DMS114 treated with DMSO at 0.1 percent for 48 hours (cell line): ENCODE data around the gene MT1F.
A peak's percentile ranks its signal among the peaks of the same experiment; 100 is the strongest.
"Not testable (repeated sequence)": the region's sequence is repeated elsewhere in the genome, so short reads cannot be mapped to it uniquely, and the experiment has no call there.

Source experiments
- DNase-seq: peaks from one replicate; lab custom pipeline; 2025; ENCODE audit not compliant: unreplicated experiment; lab: John Stamatoyannopoulos, UW

Gene MT1F

GRCh38 chr16:56657555-56658326, at the start of gene MT1F:
Gene MT1F (plus strand): TSS chr16:56657959. CDS start chr16:56658059, 100 bp downstream.
- DNase-seq = peak; percentile 53

DNA sequence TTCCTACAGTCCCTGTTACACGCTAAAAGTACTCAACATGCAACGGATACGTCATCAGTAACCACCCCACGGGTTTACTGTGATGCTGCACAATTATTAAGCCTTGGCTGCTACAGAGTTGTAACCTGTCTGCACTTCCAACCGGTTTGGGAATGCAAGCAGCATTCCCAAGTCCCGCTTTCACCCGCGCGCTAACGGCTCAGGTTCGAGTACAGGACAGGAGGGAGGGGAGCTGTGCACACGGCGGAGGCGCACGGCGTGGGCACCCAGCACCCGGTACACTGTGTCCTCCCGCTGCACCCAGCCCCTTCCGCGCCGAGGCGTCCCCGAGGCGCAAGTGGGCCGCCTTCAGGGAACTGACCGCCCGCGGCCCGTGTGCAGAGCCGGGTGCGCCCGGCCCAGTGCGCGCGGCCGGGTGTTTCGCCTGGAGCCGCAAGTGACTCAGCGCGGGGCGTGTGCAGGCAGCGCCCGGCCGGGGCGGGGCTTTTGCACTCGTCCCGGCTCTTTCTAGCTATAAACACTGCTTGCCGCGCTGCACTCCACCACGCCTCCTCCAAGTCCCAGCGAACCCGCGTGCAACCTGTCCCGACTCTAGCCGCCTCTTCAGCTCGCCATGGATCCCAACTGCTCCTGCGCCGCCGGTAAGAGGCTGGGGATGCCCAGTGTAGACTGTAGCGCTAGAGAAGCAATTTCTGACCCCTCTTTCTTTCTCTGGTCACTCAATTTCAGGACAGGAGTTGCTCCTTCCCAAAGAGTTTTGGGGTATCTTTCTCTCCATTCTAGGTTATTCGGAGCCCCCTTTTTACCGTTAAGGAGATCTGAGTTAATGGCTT, 49.5 kb upstream of the MT1F start, which contains the start of gene MT2A:
MT2A (plus strand) TSS at position 542 of the 833 bp plus-strand sequence; CDS start at position 614, 72 bp downstream.
- DNase-seq = peak; percentile 95

DNA sequence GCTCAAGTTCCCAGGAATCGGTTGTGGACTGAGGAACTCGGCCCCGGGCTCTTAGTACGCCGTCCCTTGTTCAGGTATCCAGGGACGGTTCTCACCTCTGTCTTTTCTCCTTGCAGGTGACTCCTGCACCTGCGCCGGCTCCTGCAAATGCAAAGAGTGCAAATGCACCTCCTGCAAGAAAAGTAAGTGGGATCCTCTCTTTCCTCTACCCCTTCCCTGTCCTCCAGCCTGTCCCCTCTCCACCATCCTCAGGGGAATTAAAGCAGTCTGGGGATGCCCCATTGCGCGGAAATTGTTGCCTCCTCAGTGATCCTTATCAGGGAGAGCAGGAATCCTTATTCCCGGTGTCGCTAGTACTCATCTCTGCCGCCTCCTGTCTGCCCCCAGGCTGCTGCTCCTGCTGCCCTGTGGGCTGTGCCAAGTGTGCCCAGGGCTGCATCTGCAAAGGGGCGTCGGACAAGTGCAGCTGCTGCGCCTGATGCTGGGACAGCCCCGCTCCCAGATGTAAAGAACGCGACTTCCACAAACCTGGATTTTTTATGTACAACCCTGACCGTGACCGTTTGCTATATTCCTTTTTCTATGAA, 48.8 kb upstream of the MT1F start:
- DNase-seq = no peak

- DNase-seq = peak; percentile 40
Measured at GRCh38 chr16:56609463-56609921, 48.3 kb upstream of the MT1F start.

DNA sequence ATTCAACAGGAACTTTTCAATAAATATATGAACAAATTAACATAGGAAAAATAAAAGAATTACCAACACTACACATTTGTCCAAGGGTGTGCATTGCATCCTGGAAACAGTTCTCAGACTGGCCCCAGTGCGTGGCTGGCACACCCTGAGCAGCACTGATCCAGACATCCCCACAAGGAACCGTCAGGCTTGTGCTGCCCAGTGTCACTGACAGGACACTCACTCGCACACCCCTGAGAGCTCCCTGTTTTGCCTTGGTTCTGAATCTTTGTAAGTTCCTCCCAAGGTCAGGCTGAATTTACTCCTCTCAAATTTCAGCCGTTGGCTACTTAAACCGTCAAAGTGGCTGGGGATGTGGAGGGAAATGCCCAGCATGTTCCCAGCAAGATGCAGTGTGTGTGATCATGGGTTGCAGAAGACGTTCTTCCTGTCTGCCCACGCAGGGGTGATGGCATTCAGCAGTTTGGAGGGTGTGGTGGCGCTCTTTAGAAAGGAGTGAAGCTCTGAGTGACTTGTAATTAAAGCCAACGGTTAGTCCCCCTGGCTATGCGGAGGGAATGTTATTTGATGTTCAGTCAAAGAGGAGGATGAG, 47.6 kb upstream of the MT1F start:
- no peak for DNase-seq

- DNase-seq = no peak
Measured at GRCh38 chr16:56610609-56611111, 47.1 kb upstream of the MT1F start.

DNA sequence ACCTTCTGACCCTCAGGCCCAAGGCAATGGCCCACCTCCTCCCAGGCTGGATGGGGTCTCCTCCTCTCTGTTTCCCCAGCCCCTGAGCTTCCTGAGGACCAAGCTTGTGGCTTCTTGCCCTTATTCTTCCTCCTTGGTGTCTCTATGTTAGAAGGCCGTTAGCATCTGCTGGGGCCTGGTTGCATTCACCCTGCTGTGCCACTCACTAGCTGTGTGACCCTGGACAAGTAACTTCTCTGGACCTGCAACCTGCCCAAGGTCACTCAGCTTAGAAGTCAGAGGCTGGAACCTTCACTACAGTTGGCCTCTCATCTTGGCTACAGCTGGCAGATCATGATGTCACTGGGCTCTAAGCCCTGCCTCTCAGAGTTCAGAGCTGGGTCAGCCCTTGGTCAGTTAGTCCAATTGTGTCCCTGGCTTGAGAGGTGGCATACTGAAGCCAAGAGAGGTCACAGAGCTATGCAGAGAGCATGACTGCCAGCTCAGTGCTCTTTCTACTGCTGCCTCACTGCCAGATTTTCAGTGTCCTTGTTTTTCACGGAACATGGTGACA, 46.4 kb upstream of the MT1F start:
- DNase-seq = no peak

GRCh38 chr16:56613706-56614105, 44.1 kb upstream of the MT1F start:
- no peak for DNase-seq

- DNase-seq = no peak
Measured at GRCh38 chr16:56614549-56614991, 43.2 kb upstream of the MT1F start.

DNA sequence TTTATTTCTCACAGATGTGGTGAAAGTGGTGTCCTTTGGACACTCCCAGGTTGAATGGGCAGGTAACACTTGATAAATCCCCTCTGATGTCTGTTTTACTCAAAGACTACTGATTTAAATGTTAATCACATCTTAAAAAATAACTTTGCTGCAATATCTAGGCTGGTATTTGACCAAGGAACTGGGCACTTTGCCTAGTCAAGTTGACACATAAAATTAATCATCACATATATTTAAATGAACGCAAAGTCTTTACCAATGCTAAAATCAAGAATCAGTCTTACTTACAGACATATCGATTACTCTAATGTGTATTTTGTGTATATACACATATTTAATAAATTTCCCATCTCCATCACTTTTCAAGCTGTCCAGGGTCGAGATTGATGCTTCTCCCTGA, 42.4 kb upstream of the MT1F start:
- no peak for DNase-seq

DNA sequence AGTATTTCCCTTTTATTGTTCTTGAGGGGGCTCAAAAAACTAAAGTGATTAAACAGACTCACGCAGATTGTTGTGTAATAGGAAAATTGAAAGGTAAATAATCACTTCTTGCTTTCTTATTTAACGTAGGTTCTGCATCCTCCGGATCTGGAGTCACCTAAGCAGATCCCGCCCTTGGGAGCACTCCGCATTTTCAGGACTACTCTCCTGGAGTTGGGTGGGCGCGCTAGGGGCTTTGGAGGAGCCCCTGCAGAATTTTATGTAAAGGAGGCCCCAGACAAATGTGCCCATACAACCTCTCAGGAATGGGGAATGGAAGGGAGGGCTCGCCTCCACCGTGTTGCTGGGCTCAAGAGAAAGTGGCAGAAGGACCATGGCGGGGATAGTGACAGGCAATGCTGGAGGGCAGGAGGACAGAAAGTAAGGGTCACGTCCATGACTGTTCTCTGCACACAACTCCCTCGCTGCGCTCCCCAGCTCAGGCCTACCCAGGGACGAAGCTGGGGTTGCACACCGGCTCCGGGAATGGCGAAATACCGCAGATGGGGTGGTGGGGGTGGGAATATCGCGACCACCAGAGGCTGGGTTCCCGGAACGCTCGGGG, 41.0 kb upstream of the MT1F start:
- DNase-seq = no peak

GRCh38 chr16:56617212-56618085, 40.3 kb upstream of the MT1F start:
- no peak for DNase-seq

GRCh38 chr16:56618138-56618537, 39.6 kb upstream of the MT1F start:
- no peak for DNase-seq

GRCh38 chr16:56620339-56620897, 37.3 kb upstream of the MT1F start:
- no peak for DNase-seq

- not testable (repeated sequence) for DNase-seq
Measured at GRCh38 chr16:56621665-56622445, 35.9 kb upstream of the MT1F start.

- DNase-seq = not testable (repeated sequence)
Measured at GRCh38 chr16:56623184-56623583, 34.6 kb upstream of the MT1F start.

DNA sequence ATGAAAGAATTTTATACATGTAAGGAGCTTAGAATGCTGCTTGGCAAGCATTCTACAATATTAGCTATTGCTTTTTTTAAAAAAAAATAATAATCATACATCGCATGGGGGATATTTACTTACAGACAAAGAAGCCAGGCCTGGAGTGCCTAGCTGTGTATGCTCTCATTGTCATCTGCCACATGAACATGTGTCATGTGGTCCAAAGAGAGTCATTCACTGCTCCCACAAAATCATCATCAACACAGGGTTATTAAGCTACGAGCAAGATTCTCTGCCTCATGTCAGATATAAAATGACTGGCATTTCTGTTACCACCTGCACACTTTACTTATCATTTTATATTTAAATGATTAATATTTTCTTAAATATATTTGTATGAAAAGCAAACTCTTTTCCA, 34.1 kb upstream of the MT1F start:
- no peak for DNase-seq
